Parathyroid adenoma (tissue), 2 donors: ENCODE results near the gene NOL9.

Experiments
- H2AFZ ChIP-seq: fragments of 300-600 bp; sonication (generic); one replicate; pipeline ENCODE4 v1.7.0; 2017; ENCODE audit warnings: antibody characterized with exemption, mild to moderate bottlenecking
- H3K27ac ChIP-seq: fragments of 300-600 bp; sonication (generic); one replicate; pipeline ENCODE4 v1.7.0; 2017
- H3K27me3 ChIP-seq: fragments of 300-600 bp; sonication (generic); one replicate; pipeline ENCODE4 v1.7.0; 2017; ENCODE audit warnings: low read length; ENCODE audit not compliant: control insufficient read depth, insufficient read depth
- H3K36me3 ChIP-seq: fragments of 300-600 bp; sonication (generic); one replicate; pipeline ENCODE4 v1.7.0; 2017; ENCODE audit warnings: low read length; ENCODE audit not compliant: control insufficient read depth, insufficient read depth
- H3K4me1 ChIP-seq: fragments of 300-600 bp; sonication (generic); one replicate; pipeline ENCODE4 v1.7.0; 2017; ENCODE audit warnings: control low read depth
- H3K4me2 ChIP-seq: fragments of 300-600 bp; sonication (generic); one replicate; pipeline ENCODE4 v1.7.0; 2017; ENCODE audit warnings: low read length
- H3K4me3 ChIP-seq: fragments of 300-600 bp; sonication (generic); one replicate; pipeline ENCODE4 v1.7.0; 2017; ENCODE audit warnings: low read depth, low read length
- H3K79me2 ChIP-seq: fragments of 300-600 bp; sonication (generic); one replicate; pipeline ENCODE4 v1.7.0; 2017; ENCODE audit warnings: control low read depth
- H3K9ac ChIP-seq: fragments of 300-600 bp; sonication (generic); one replicate; pipeline ENCODE4 v1.7.0; 2017; ENCODE audit warnings: mild to moderate bottlenecking
- H3K9me3 ChIP-seq: fragments of 300-600 bp; sonication (generic); one replicate; pipeline ENCODE4 v1.7.0; 2017; ENCODE audit warnings: low read length; ENCODE audit not compliant: control insufficient read depth
- TF ChIP-seq, protein P1 (sequence below): fragments of 300-600 bp; sonication (generic); IDR thresholded peaks from one replicate; pipeline ENCODE4 v1.7.0; 2017; ENCODE audit warnings: antibody characterized with exemption, mild to moderate bottlenecking
- donor health status: primary hyperparathyroidism.

Gene NOL9

DNA sequence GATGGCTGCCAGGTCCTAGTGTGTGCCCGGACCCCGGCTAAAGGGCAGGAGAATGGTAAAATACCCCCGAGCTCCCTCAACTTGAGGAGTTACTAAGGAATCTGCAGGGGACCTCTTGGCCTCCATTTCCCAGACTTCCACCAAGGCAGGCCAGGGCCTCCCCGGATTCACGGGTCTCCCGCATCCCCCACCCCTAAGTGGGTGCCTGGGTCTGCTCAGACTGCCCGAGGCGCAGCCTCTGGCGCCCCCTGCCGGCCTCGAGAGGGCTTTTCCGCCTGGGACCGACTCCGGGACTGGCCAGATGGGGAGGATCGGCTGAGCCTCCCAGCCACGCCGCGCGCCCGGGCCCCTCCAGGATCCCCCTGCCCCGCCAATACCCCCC, 64.5 kb downstream of the NOL9 start:
- no peak overlapping the region for H3K9ac ChIP-seq
- peak overlapping the region; percentile 92 for H3K4me2 ChIP-seq
- no peak overlapping the region for H3K27ac ChIP-seq
- H3K9me3 ChIP-seq = no peaks in the 10 kb centered on the region
- peak overlapping the region; percentile 61 for H2AFZ ChIP-seq
- TF ChIP-seq, protein P1, sequence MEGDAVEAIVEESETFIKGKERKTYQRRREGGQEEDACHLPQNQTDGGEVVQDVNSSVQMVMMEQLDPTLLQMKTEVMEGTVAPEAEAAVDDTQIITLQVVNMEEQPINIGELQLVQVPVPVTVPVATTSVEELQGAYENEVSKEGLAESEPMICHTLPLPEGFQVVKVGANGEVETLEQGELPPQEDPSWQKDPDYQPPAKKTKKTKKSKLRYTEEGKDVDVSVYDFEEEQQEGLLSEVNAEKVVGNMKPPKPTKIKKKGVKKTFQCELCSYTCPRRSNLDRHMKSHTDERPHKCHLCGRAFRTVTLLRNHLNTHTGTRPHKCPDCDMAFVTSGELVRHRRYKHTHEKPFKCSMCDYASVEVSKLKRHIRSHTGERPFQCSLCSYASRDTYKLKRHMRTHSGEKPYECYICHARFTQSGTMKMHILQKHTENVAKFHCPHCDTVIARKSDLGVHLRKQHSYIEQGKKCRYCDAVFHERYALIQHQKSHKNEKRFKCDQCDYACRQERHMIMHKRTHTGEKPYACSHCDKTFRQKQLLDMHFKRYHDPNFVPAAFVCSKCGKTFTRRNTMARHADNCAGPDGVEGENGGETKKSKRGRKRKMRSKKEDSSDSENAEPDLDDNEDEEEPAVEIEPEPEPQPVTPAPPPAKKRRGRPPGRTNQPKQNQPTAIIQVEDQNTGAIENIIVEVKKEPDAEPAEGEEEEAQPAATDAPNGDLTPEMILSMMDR = peak; percentile 72
- H3K79me2 ChIP-seq = no peaks in the 10 kb centered on the region
- peak overlapping the region; percentile 90 for H3K4me3 ChIP-seq
- no peaks in the 10 kb centered on the region for H3K4me1 ChIP-seq
- peaks cover 6% of the 10 kb centered on the region for H3K27me3 ChIP-seq
- no peaks in the 10 kb centered on the region for H3K36me3 ChIP-seq

DNA sequence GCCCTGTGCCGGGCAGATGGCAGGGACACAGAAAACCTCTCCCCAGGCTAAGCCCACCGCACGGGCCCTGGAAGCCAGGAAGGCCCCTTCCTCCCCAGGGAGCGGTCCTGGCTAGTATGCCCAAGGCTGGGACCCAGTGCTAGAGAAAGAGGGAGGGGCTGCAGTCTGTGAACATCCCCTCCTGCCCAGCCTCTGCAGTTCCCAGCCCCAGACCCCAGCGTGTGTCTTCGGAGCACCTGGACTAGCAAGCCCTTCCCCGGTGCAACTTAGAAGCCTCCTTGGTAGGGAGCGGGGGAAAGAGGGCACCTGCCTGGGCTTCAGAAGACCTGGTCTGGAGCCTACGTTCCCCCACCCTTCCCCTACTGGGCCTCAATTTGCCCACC, 64.9 kb downstream of the NOL9 start:
- H3K27me3 ChIP-seq = peaks cover 6% of the 10 kb centered on the region
- TF ChIP-seq, protein P1 = no peak
- H3K4me2 ChIP-seq = no peak overlapping the region
- H3K9me3 ChIP-seq = no peaks in the 10 kb centered on the region
- no peak overlapping the region for H2AFZ ChIP-seq
- no peak overlapping the region for H3K9ac ChIP-seq
- H3K27ac ChIP-seq = no peak overlapping the region
- no peaks in the 10 kb centered on the region for H3K36me3 ChIP-seq
- no peak overlapping the region for H3K4me3 ChIP-seq
- no peaks in the 10 kb centered on the region for H3K79me2 ChIP-seq
- no peaks in the 10 kb centered on the region for H3K4me1 ChIP-seq

DNA sequence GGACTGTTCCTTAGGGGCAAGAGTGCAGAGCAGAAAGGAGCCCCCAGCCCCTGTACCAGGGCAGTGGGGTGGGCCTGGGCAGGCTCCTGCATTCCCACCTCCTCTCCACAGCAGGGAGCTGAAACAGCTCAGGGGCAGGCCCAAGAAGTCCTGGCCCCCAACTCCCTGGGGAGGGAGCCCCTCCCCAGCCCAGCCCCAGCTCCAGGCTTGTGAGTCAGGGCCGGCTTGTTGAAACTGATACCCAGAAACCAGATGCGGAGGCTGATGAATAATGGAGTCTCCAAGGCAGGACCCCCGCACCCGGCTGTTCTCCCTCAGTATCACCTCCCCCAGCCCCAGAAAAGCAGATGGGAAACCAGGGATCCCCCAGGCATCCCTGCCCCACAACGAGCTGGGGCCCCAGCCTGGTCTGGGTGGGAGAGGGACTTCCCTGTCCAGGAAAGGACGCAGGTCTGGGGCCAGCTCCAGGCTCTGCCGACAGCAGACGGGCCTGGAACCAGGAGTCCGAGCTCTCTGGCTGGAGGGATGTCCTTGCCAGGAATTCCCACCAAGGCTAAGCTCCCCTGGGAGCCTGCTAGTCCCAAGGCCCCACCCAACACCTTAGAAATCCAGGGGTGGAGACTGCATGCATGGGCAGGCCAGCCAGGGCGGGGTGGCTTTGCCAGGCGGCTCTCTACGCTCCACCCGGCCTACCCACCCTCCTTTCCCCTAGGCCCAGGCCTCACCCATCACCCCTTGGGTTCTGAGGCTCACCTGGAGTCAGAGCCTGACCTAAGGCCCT, 65.5 kb downstream of the NOL9 start:
- Histone ChIP-seq H3K27ac (no peak overlapping the region), H3K4me1 (no peaks in the 10 kb centered on the region), H3K36me3 (no peaks in the 10 kb centered on the region), H3K4me3 (no peak overlapping the region), H3K27me3 (peaks cover 6% of the 10 kb centered on the region), H3K4me2 (no peak overlapping the region), H3K79me2 (no peaks in the 10 kb centered on the region), H2AFZ (no peak overlapping the region), H3K9me3 (no peaks in the 10 kb centered on the region), H3K9ac (no peak overlapping the region)
- TF ChIP-seq, protein P1 = no peak

DNA sequence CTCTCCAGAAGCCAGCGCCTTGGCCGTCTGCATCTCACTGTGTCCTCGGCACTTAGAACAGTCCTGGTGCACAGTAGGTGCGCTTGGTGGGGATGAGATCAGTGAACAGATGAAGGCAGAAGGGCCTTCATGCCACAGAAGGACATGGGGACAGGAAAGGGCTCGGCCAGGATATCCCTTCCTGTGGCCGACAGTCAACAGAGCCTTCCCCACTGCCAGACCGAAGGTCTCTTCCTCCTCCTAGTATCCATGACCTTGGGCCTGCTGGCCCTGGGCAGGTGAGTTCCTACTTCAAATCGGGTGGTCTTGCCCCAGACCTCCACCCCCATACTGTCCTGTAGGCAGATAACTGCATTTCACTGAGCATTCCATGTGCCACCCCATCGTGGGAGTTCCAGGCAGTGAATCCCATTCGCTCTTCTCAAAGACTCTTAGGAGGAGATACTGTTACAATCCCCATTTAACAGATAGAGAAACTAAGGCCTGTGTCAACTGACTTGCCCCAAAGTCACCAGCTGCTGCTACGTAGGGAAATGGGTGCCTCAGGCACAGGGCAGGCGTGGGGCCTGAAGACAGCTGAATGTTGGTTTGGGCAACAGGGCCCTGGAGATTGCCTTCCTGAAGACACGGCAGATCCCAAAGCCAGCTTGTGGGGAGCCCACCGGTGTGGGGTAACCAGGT, 66.4 kb downstream of the NOL9 start:
- Histone ChIP-seq H3K36me3 (no peaks in the 10 kb centered on the region), H3K4me3 (no peak overlapping the region), H3K27ac (no peak overlapping the region), H3K27me3 (peaks cover 6% of the 10 kb centered on the region), H3K4me1 (no peaks in the 10 kb centered on the region), H3K4me2 (no peak overlapping the region), H3K9ac (no peak overlapping the region), H2AFZ (no peak overlapping the region), H3K79me2 (no peaks in the 10 kb centered on the region), H3K9me3 (no peaks in the 10 kb centered on the region)
- TF ChIP-seq, protein P1 = no peak
